22Rv1 (cell line): ENCODE data around the gene GLRX3.

Experiments used
- CTCF ChIP-seq: fragments of 450-650 bp; IDR thresholded peaks from 2 replicates; pipeline ENCODE4 v1.5.1; 2017; ENCODE audit warnings: mild to moderate bottlenecking
- ZFX ChIP-seq: fragments of 450-650 bp; IDR thresholded peaks from 2 replicates; pipeline ENCODE4 v1.6.1; 2017; ENCODE audit warnings: antibody characterized with exemption, borderline replicate concordance

GRCh38 chr10:130141460-130141859, 5.3 kb downstream of the GLRX3 start:
- TF ChIP-seq CTCF = no peak
- TF ChIP-seq ZFX = no peak
